ENCODE results near the gene CEP89.
"Not testable (repeated sequence)": the region's sequence is repeated elsewhere in the genome, so short reads cannot be mapped to it uniquely, and the experiment has no call there.

CEP89 gene

DNA sequence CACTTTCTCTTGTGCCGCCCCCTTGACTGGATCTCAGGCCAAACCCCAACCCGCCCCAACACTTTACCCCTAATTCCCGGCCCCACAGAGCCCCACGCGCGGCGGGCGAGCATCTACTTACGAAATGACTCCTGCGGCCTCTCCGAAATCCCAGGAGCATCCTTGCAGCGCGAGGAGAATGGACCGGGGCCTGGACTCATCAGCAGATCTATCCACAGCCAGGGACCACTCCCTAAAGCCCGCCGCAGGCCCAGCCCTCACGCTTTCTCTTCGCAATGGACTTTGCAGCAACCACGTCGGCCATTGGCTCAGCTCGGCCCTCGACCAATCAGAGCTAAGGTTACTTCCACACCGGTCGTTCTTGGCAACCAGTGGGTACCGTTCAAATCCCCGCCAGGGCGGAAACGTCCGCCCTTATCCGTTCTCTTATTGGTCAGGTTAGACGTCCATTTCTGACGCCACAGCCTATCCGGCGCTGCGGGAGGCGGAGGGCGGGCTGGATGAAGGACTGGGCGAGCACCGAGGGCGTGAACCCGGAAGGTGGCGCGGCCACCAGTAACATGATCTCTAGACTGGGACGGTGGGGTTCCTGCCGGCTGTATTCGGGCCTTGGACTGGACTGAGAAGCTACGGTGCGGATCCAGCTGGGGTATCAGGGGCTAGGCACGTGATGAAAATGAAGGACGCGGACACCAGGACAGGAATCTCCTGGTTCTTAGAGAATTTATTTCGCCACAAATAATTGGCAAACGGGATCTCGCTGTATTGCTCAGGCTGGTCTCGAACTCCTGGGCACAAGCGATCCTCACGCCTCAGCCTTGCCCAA lies at the start of gene CEP89, which contains the start of gene FAAP24:
TSS of gene CEP89 (minus strand) at position 244 of the 826 bp plus-strand sequence. CDS start at position 160, 84 bp downstream.
TSS of gene FAAP24 (plus strand) at position 528 of the 826 bp plus-strand sequence. CDS start 955 bp downstream, outside the sequence.
- peak; percentile 97 for DNase-seq

GRCh38 chr19:33010891-33011290 lies 39.1 kb upstream of the CEP89 start:
- not testable (repeated sequence) for DNase-seq

- no peak for DNase-seq
Measured at GRCh38 chr19:33008738-33009137, 37.0 kb upstream of the CEP89 start.

DNA sequence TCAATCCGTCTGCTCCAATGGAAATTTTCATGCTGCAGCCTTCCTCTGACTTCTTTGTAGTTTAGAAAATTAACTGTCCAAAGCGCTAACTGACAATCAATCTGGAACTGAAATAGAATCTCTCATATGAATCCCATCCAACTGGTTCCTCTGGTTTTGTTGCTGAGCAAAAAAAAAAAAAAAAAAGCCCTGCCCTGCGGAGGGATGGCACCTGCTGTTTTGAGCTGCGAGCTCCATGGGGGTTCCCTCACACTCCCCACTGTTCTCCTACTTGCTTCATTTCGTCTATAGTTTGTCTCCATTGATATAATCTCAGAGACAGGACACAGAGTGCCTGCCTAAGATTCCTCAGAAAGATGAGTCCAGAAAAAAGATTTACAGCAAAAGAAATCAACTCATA lies 33.7 kb upstream of the CEP89 start:
- peak; percentile 67 for DNase-seq

GRCh38 chr19:33003424-33004024 lies 31.8 kb upstream of the CEP89 start:
- DNase-seq, result not testable (repeated sequence)

- not testable (repeated sequence) for DNase-seq
Measured at GRCh38 chr19:33002126-33002865, 30.5 kb upstream of the CEP89 start.

- DNase-seq, result no peak
Measured at GRCh38 chr19:33000910-33001309, 29.2 kb upstream of the CEP89 start.

DNA sequence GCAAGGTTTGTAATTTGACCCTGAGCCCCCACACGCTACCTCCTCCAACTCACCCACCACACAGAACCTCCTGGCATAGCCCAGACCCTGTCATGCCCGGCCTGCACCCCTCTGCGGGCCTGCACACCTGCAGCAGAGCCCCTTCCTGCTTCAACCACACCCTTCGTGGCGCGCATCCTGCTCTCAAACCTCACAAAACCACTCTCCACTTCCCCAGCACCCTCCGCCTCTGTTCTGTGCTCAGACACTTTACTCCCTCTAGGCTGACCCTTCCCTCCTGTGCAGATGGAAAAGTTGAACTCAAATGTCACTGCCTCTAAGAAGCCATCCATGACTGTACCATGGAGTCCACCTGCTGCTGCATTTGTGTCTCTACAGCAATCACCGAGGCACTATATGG lies 28.8 kb upstream of the CEP89 start:
- no peak for DNase-seq

DNA sequence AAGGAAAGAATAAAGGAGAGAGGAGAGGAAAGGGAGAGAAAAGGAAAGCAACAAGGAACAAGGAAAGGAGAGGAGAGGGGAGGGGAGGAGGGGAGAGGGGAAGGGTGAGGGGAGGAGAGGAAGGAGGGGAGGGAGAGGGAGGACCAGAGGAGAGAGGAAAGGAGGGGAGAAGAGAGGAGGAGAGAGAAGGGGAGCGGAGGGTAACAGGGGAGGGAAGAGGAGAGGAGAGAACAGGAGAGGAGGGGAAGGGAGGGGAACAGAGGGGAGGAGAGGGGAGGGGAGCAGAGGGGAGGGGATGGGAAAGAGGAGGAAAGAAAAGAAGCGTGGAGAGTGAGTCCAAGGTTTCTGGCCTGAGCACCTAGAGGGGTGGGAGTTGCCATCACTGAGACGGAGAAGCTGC lies 27.0 kb upstream of the CEP89 start:
- DNase-seq, result no peak

- DNase-seq, result no peak
Measured at GRCh38 chr19:32997716-32998355, 26.1 kb upstream of the CEP89 start.

GRCh38 chr19:32997061-32997464 lies 25.3 kb upstream of the CEP89 start:
- not testable (repeated sequence) for DNase-seq

GRCh38 chr19:32995966-32996365 lies 24.2 kb upstream of the CEP89 start:
- DNase-seq, result not testable (repeated sequence)

DNA sequence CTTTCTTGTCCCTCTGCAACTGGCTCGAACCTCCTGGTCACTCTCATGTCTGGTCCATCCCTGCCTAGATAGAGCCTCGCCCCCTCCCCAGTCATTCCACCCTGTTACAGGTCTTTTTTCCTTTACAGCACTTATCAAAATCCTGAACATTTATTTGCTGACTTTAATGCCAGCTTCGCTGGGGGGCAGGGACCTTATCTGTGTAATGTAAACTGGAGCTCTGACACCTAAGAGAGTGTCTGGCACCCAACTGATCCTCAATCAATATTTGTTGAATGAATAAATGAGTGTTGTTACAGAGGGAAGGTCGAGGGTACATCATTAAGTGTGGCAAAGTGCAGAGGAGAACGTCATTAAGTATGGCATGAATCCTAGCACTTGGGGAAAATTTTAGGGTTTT lies 17.0 kb upstream of the CEP89 start:
- DNase-seq, result no peak

DNA sequence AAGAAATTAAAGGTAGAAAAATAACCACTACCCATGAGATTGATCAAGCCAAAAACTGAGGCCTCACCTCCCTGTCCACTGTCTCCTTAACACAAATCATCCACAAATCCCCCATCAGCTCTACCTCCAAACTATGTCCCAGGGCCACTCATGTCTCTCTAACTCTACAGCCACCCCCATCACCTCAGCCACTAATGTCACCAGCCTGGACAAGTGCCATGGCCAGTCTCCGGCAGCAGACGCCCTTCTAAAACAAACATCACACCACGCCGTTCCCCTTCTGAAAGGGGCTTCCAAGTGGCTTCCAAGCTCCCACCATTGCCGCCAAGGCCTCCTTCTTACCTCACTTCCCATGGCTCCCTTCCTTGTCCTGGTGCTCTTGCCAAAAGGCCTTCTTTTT lies 16.5 kb upstream of the CEP89 start:
- DNase-seq, result not testable (repeated sequence)

- not testable (repeated sequence) for DNase-seq
Measured at GRCh38 chr19:32982488-32982887, 10.7 kb upstream of the CEP89 start.

- not testable (repeated sequence) for DNase-seq
Measured at GRCh38 chr19:32979807-32980206, 8.0 kb upstream of the CEP89 start.

- not testable (repeated sequence) for DNase-seq
Measured at GRCh38 chr19:32977813-32978212, 6.1 kb upstream of the CEP89 start.

DNA sequence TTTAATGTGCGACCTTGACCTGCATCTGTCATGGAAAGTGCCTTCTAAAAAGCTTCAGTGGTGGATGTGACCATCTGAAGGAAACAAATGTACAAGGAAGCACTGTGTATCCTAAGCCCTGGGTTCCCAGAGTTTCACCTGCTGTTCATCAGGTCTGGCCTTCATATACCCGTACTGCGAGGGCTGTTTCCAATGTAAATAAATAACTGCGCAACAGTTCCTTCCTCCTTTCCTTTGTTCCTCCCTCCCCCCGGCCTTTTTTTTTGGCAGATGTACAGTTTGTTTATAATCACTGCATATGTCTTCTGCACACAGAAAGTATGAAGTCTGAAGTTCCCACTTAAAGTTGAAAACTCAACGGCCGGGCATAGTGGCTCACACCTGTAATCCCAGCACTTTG lies 5.5 kb upstream of the CEP89 start:
- DNase-seq, result peak; percentile 42

DNA sequence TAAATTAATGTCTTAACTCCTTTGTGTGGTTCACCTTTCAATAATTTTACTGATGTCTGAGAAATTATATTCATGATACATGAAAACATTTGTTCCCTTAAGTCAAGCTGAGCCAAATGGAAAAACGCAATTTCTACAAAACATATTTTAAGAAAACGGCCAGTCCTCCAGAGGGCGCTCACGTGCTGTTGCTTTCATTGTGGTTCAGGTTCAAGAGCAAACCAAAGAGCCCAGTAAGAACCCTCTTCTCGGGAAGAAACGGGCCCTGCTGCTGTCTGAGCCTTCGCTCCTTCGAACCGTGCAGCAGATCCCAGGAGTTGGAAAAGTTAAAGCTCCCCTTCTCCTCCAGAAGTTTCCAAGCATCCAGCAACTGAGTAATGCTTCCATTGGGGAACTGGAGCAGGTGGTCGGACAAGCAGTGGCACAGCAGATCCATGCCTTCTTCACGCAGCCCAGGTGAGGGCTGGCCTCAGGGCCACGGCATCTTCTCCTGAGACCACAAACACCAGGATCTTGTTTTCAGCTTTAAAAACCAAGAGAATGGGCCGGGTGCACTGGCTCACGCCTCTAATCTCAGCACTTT lies 4.6 kb upstream of the CEP89 start:
- DNase-seq, result peak; percentile 67

- no peak for DNase-seq
Measured at GRCh38 chr19:32971012-32971595, 654 bp downstream of the CEP89 start.

- no peak for DNase-seq
Measured at GRCh38 chr19:32969549-32969948, 2.2 kb downstream of the CEP89 start.

- no peak for DNase-seq
Measured at GRCh38 chr19:32966750-32967149, 5.0 kb downstream of the CEP89 start.
